GM19455 (cell line): Measurements from ENCODE around the gene ANKFN1.

ENCODE experiments used
- ATAC-seq: cut with Tn5 transposase; IDR thresholded peaks from one replicate; pipeline ENCODE4 v1.9.1; 2021; ENCODE audit not compliant: unreplicated experiment

Gene ANKFN1

DNA sequence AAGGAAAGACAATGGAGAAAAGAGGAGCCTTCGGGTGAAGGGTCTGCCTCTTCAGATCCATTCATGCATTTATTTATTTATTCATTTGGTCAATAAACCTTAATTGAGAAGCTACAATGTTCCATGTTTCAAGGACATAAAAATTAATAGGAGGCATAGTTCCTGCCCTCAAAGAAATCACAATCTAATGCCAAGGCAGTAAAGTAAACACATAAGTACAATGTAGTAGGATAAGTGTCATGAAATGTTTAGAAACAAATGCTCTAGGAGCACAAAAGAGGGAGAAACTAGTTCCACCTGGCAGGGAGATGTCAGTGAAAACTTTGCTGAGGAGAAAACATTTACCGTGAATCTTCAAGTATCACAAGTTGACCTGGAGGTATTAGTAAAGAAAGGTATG lies 336.7 kb downstream of the ANKFN1 start:
- ATAC-seq: no peak

DNA sequence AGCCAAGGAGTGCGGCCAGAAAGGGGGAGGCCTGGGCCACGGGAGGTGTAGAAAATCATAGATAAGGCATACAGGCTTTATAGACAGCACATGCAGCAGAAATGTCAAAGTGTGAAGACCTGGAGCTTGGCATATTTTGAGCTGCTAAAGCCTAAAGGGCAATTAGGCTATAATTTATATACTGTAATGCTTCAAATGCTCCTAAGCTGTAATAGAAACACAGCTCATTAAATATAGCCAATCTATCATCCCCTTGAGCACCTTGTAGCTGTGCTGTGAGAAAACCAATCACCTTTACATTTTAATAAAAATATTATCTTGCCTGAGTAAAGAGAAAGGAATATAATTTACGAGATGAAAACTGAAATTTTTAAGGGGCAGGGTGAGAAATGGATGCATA lies 342.3 kb downstream of the ANKFN1 start:
- no peak for ATAC-seq

DNA sequence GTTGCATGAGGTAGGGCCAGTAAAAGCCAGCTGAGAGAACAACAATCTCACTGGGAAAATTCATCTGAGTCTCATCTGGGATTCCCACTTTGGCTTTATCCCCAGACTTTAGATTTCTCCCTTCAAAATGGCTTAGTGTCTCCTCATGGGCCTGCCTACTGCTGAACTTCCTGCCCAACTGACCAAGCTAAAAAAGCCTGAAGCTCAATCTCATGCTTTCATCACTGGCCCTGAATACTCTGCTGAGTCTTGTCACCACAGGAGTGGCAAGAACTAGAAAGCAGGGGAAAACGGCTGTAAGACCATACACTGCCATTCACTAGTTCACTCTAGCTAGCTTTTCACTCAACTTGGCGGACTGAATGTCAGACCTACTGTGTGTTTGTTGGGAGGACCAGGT lies 343.9 kb downstream of the ANKFN1 start:
- no peak for ATAC-seq

DNA sequence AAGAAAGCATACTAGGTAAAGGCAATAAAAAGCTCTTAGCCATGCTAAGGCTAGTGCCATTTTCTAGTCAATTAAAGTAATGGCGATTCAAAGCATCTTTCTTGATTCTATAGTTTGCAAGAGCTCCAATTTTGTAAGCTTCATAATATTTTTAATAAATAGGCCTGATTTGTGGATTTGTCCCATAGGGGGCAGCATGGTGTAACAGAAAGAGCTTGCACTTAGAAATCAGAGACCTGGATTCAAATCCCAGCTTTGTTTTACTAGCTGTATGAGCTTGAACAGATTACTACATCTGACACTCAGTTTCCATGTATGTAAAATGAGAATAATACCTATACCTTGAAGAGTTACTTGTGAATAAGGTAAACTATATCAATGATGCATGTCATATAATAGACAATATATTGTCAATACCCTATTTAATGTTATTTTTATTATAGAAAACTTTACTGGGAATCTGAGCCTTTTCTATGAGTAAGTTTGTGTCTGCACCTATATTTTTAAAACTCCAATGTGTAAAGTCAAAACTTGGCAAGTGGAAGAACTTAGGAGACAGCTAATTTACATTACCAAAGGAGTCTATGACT lies 346.6 kb downstream of the ANKFN1 start:
- ATAC-seq: no peak

DNA sequence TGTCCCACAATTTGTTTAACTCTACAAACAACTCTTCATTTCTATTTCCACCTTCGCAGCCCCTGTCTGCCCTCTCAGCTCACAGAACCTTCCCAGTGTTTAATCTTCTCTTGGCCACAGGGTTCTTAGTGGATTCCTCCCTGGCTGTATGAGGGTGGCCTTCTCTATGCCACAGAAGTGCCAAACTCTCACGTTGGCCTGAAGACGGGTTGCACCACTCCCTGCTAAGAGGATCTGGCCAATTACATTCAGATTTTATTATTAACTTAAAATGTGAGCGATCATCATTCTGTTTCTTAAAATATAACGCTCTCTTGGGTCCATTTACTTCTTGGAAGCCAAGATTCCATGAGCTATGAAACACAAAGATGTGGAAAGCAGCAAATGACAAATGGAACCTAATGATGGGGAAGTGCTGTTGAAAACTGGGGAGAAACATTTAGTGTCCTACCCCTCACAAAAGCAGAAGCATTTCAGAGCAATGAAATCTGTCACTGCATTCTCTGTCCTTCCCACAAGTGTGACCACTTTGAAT lies 348.9 kb downstream of the ANKFN1 start:
- no peak for ATAC-seq

DNA sequence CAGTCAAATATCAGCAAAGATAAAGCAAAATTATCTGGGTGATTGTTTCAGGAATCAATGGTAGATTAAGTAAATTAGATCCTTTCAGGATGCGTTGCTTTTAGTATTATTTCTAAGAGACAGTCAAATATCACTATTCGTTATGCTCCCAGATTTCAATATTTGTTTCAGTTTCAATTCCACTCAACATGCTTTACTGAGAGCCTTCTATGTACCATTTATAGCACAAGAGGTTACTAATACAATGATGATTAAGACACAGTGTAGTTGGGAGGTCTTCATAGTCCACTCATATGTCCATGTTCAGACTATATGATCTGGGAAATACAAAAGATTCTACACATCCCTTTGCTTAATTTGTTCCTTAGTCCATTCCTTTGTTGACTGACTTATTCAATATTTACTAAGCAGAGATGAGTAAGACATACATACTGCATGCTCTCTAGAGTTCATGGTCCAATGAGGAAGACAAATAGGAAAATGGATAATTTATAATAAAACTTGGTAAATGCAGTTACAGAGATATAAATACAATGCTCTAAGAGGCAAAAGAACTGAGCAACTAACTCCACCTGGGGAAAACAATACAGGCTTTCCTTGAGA lies 352.0 kb downstream of the ANKFN1 start:
- no peak for ATAC-seq

DNA sequence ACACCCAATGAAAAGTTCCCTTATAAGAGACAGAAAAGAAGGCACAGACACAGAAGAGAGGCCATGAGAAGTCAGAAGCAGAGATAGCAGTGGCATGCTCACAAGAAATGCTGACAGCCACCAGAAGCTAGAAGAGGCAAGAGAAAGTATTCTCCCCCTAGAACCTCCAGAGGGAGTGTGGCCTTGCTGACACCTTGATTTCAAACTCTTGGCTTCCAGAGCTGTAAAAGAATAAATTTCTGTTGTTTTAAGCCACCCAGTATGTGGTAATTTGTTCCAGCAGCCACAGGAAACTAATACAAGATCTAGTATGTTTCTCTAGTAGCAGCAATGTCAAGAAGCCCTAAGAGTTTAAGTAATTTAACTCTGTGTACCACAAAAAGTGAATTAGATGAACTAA lies 353.1 kb downstream of the ANKFN1 start:
- ATAC-seq: no peak

DNA sequence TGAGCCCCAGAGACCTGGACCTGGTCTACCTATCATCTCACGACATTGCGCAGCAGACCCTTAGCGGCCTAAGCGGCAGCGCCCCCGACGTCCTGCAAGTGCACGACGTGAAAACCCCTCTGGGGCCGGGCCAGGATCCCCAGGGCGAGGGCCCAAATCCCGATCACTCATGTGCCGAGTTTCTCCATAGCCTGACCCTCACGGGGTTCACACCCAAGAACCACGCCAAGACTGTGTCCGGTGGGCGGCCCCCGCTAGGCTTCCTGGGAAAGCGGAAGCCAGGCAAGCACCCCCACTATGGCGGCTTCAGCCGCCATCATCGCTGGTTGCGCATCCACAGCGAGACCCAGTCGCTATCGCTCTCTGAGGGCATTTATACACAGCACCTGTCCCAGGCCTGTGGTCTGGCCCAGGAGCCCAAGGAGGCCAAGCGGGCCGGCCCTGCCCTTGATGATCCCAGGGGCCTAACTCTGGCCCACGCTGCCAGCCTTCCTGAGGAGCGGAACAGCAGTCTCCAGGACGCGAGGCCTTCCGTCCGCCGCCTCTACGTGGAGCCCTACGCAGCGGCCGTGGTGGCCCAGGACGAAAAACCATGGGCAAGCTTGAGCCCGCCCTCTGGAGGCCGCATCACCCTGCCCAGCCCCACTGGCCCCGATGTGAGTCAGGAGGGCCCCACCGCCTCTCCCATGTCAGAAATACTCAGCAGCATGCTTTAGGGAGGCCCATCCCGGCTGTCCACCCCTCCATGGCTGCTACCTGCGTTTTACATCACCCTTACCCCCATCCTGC lies 357.5 kb downstream of the ANKFN1 start:
- no peak for ATAC-seq

DNA sequence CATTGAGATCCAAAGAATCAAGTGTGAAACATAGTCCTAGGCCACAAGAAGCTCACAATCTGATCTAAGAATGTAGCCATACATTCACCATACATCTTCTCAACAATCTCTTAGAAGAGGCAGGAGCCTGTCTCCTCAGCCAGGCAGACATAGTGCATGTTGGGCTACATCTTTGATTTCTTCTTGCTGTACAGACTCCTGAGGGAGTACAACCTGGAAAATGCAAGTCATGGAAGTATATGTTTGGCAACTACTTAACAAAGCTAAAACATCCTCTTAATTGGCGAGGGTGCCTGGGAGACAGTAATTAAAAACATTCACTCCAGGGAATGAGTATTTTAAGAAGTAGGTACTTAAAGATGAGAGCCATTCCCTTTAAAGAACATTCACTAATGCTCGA lies 361.0 kb downstream of the ANKFN1 start:
- ATAC-seq: no peak

DNA sequence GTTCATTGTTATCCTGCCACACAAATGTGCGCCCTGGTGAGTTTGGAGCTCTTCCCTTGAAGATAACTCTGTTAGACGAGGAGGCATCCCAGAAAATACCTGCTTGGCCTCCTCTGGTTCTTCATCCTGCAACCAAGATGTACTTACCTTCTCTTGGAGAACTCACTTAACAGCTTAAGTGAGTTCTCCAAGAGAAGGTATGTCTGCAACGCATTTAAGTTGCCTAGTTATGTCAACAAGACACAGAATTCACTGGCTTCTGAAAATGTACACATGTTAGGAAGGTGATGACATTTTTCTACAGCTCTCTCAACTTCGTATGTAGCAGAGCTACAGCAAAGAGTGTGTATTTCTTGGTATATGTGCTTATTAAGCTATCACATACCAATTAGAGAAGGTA lies 361.6 kb downstream of the ANKFN1 start:
- ATAC-seq: no peak

DNA sequence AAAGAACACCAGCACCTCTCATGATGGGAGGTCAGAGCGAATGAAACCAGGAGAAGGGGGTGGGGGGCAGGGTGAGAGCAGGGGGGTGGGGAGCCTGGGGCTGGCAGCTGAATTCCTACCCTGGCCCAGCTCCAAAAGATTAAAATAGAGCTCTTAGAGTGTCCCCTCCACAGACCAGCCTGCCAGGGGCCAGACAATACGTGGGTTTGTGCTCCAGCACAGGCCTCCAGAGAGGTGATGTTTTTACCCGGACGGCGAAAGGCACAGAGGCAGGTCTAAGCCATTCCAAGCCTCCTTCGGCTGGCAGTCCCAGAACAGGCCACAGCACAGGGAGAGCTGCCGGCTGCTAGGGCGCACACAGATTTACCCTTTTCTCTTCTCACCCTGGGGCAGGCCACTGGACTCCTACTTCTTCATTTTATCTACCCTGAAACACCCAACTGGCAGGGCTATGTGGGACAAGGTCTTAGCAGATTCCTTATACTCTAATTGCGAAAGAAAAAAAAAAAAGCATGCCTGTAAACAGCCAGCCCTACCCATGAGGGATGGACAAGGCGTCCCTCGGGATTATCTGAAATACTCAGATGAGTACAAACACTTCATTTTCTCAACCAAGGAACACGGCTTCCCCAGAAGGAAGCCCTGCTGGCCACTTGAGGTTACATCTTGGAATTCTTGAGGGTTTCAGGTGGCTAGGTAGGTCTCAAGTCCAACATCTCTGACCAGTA lies 368.3 kb downstream of the ANKFN1 start:
- ATAC-seq: no peak

DNA sequence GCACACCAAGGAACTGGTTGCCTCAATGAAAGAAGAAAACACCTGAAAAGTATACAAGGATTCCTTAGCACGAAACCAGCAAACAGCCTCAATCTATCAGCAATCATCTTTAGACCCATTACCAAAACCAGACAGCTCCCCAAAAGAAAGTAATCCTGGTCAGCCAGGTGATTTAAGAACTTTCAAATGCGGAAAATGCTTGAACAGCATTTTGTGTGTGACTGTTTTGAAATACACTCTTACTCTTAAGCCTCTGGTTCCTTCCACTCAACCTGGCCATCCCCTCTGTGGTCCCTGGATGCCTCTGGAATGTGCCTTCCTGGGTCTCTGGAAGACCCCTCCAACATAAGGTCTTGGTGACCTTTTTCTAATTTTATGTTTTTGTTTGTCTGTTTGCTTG lies 369.8 kb downstream of the ANKFN1 start:
- no peak for ATAC-seq

DNA sequence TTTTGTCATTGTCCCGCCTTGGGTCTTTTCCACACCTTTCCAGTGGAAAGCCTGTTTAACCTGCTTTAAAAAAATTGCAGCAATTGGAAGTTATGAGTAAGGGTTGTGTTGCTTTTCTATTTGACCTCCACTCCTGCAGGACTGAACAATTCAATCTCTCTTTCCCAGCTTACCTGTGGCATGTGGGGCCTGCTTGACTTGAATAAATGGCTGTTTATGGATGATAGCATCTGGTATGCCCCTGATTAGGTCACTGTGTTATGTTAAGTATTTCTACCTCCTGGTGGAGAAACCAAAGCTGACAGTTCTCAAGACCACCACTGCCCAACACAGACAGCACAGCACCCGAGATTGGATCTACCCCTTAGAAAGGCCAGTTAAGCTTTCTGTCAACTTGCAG lies 375.4 kb downstream of the ANKFN1 start:
- no peak for ATAC-seq

DNA sequence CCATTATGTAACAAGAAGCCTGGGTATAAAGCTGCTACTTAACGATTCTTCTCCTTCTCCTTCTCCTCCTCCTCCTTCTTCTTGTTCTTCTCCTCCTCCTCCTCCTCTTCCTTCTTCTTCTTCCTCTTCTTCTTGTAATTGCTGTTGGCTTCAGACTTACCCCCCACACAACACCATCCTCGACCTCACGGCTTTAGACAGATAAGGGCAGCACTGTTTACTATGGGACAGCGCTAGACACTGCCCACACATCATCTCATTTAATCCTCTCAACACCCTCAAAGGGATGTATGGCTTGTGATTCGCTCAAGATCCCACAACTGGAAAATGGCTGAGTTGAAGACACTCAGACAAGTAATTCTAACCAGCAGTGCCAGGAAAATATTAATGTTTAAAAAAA lies 379.7 kb downstream of the ANKFN1 start:
- no peak for ATAC-seq

DNA sequence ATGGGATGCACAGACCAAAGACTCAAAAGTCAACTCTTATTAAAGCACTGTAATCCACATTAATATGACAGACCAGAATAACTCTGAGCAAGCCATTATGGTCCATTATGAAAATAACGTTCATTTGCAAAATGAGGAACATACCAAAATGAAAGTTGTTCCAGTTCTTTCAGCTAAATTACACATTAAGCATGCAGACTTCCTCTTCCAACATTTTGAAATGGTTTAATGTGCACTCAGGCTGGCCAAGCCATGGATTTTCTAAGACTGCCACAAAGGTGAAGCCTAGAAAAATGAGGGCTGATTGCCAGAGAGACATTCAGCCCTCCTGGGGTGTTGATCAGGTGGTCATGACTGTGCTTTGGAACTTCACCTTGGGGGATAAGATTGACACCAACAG lies 383.5 kb downstream of the ANKFN1 start:
- ATAC-seq: no peak

DNA sequence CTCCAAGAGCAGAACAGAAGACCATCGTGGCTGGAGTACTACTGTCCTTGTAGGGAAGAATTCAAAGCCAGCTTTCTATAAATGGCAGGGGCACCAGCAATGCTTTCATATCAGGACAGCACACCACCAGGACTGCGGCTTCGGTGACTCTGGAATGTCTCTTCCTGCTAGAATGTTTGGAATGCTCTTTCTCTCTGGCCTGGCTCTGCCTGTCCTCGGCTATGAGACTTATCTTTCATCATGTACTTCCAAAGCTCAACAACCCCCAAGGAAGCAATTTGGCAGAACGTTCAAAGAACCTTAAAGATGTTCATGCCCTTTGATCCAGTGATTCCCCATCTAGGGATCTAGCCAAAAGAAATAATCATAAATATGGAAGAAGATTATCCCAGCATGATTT lies 387.6 kb downstream of the ANKFN1 start:
- ATAC-seq: no peak

DNA sequence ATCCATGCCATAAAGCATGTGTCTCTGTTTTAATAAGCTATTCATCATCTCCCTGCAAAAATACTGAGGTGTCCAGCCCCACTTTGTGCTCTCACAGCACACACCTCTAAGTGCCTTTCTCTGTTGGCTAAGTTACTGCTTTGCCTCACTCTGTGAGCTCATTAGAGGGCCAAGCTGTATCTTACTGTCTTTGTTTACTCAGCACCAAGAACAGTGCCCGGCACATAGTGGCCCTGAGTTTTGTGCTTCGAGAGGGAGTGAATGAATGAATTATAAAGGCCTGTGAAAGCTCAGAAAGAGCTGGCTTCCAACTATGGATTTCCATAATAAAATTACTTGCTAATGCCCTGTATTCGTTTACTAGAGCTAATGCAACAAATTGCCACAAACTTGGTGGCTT lies 390.0 kb downstream of the ANKFN1 start:
- ATAC-seq: no peak

DNA sequence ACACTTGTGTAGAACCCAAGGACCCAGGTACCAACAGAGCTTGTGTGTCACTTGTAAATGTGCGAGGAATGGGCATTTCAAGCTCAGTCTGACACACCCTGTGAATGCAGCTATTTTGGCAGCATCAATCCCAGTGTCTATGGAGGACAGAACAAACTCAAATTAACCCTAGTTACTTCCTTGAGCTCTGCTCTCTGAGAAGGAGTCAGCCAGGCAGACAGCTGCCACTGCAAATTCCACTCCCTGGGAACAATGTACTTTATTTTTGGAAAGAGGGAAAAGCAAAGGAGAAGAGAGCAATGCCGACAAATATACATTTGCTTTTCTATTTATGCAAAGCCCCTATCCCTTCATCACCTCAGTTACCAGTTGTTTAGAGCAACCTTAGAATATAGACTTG lies 391.8 kb downstream of the ANKFN1 start:
- ATAC-seq: no peak

DNA sequence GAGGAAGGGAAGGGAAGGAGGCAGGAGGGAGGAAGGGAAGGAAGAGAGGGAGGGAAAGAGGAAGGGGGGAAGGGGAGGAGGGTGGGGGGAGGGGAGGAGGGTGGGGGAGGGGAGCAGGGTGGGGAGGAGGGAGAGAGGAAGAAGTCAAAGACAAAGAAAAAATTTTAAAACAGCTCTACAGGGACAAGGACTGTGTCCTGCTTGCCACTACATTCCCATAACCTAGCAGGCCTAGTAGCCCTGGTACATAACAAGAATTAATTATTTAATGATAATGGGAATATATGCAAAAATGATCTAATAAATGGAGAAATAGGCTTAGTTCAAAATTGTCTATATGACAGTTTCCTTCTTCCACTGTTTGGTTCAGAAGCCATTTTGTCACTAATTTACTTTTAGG lies 392.7 kb downstream of the ANKFN1 start:
- ATAC-seq: no peak

DNA sequence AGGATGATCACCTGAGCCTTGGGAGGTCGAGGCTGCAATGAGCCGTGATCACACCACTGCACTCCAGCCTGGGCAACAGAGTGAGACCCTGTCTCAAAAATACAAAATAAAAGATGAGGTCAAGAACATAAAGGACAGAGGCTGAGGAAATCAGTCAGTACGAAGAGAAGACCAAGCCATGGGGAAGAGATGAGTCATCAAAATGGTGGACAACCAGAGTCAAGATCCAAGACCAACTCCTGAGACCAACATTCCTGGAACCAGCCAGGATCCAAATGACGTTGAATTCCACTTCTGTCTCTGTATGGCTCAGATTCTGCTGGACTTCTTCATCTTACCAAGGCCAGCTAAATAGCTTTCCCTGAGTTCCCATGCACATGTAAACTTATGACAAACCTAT lies 395.4 kb downstream of the ANKFN1 start:
- ATAC-seq: no peak

DNA sequence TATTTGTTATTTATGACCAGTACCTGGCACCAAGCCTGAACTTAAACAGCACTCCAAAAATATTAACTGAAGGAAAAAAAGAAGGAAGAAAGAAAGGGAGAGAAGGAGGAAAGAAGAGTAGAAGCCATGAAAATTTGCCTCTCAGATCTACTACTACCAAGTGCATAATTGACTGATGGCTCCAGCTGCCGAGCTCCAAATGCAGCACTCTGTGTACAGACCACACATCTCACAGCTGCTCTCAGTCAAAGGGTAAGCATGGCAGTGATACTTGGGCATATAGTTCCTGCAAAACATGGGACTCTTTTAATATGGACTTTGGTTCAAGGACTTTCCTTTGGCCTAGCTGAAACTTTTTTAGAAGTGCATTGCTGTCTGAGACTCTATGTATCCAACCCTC lies 396.2 kb downstream of the ANKFN1 start:
- ATAC-seq: no peak

DNA sequence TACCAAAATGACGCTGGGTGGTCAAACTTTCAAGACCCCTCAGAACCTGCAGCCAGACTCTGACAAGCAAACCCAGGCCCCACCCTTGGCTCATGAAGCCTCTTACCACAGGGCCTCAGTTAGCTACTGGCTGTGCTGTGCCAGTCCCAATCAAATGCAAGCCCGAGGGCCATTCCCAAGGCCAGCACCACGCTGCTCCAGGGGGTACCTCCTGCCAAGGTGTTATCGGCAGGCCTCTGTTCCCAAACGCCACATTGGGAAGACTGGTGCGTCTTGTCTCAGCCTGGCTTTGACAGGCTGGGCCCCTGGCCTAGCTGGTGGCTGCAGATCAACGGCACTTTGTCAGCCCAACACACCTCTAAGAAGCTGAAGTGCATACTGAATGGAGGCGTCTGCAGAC lies 404.4 kb downstream of the ANKFN1 start:
- no peak for ATAC-seq
